Mammary epithelial cell (primary cell): ENCODE measurements around the gene APOL4.

ENCODE experiments used
- EZH2 ChIP-seq: IDR thresholded peaks from 2 replicates; pipeline ENCODE4 v1.6.1; 2012; ENCODE audit warnings: low read length, inconsistent platforms, borderline replicate concordance
- TF ChIP-seq, protein P1 (sequence below), 2 donors: IDR thresholded peaks in 1 of 2; conservative IDR thresholded peaks in 1 of 2; 2 replicates each; pipeline ENCODE4 v1.5.1; 2011 to 2012; ENCODE audit warnings: inconsistent platforms in 2 of 2, low read length in 2 of 2, mild to moderate bottlenecking in 2 of 2, control low read depth in 1 of 2, low read depth in 1 of 2; ENCODE audit not compliant: insufficient read depth in 1 of 2; ENCODE audit errors: extremely low read depth in 1 of 2

DNA sequence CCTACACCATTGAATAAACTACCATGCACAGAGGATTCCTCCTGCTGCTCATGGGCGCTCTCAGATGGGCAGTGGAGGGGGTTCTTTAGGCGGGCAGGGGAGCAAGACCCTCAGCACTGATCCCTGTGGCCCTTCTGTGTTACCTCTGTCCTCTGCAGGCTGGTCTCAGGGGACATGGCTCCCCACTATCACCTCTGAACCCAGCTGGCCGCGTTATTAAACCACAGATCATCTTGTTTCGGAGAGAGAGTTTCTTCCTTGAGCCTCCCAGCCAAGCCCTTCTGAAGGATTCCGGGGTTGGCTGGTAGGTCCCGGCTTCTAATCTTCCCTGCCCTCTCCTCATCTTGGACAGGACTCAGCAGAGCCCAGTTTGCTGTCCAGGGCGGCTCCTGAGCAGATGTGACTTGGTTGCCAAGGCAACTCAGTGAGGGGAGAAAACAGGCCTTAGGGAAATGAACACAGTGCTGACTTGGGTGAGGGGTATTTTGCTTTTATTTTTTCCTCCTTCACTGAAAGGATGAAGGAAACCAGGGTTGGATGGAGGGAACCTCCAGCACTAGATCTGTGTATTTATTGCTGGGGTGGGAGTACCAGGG, 54.3 kb downstream of the APOL4 start:
- TF ChIP-seq, protein P1, sequence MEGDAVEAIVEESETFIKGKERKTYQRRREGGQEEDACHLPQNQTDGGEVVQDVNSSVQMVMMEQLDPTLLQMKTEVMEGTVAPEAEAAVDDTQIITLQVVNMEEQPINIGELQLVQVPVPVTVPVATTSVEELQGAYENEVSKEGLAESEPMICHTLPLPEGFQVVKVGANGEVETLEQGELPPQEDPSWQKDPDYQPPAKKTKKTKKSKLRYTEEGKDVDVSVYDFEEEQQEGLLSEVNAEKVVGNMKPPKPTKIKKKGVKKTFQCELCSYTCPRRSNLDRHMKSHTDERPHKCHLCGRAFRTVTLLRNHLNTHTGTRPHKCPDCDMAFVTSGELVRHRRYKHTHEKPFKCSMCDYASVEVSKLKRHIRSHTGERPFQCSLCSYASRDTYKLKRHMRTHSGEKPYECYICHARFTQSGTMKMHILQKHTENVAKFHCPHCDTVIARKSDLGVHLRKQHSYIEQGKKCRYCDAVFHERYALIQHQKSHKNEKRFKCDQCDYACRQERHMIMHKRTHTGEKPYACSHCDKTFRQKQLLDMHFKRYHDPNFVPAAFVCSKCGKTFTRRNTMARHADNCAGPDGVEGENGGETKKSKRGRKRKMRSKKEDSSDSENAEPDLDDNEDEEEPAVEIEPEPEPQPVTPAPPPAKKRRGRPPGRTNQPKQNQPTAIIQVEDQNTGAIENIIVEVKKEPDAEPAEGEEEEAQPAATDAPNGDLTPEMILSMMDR (conservative IDR thresholded peaks at IDR 0.05 in 1 of 2, IDR thresholded peaks at IDR 0.05 in 1 of 2; ENCODE audit: extremely low read depth in 1 of 2, insufficient read depth in 1 of 2, low read depth in 1 of 2, low read length in 2 of 2), result no peak
- no peak for TF ChIP-seq EZH2
